ENCODE results near the gene CNIH3.

Gene CNIH3

DNA sequence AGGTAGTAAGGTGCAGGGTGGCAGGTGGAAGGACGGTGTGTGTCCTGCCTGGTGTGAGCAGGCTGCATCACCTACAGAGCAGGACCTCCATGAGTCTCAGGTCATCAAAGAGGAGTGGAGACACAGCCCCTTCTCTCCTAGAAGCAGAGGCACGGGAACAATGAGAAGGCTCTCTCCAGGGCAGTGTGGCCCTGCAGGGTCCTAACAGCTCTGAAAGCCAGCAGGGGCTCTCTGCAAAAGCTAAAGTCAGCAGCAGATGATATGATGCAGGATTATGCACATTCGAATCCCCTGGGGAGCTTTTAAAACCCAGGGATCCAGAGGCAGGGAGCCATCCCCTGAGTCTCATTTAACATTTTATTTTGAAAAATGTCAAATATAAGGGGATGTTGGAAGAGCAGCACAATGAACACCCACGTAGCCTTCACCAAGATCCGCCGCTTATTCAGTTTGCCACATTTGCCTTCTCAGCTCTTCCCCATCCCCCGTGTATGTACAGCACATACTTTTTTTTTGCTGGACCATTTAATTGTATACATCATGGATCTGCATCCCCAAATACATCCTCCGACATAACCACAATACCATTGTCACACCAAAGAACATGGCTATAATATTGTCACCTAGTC lies 88.1 kb downstream of the CNIH3 start:
- no peak for TF ChIP-seq EZH2phosphoT487 (IDR thresholded peaks at IDR 0.05; ENCODE audit: borderline replicate concordance, low read length)
- no peak for TF ChIP-seq CTCF (IDR thresholded peaks at IDR 0.05; ENCODE audit: low read depth, low read length, poor library complexity, severe bottlenecking)
- H3K27me3 ChIP-seq (ENCODE audit: control insufficient read depth, low read length) = no peaks in the 10 kb centered on the region
- no peaks in the 10 kb centered on the region for H3K9me2 ChIP-seq (replicated peaks; ENCODE audit: control insufficient read depth, low read length)
- H4K20me1 ChIP-seq (ENCODE audit: control insufficient read depth, insufficient read depth, low read depth, low read length) = no peaks in the 10 kb centered on the region
- H3K4me1 ChIP-seq (ENCODE audit: control insufficient read depth, low read length) = no peaks in the 10 kb centered on the region
- H3K4me3 ChIP-seq (ENCODE audit: low read length) = no peak overlapping the region
- no peaks in the 10 kb centered on the region for H3F3A ChIP-seq (ENCODE audit: control insufficient read depth, insufficient read depth)
- H3K79me2 ChIP-seq (ENCODE audit: control insufficient read depth, low read length) = no peaks in the 10 kb centered on the region
- H3K4me2 ChIP-seq (ENCODE audit: low read length) = no peak overlapping the region
- H3K36me3 ChIP-seq (ENCODE audit: control insufficient read depth, low read length) = no peaks in the 10 kb centered on the region
- no peak overlapping the region for H3K27ac ChIP-seq (ENCODE audit: low read depth, low read length)
- no peaks in the 10 kb centered on the region for H3K9me3 ChIP-seq (ENCODE audit: control insufficient read depth, insufficient read depth, low read length)

DNA sequence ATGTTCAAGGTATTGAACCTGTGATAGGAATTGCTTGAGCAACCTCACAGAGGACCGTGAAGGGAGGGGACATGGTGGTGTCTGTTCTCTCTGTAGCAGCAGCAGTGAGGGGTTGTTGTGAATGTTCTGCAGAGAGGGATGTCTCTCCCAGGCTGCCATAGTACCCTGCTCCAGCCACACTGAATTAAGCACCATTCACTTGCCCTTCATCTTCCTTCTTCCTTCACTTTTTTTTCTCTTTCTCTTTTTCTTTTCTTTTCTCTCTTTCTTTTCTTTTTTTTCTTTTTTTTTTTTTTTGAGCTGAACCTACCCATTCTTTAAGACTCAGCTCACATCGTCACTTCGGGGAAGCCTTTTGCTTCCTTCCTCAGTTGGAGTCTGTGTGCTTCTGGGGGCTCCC lies 89.5 kb downstream of the CNIH3 start:
- no peaks in the 10 kb centered on the region for H3K9me2 ChIP-seq (replicated peaks; ENCODE audit: control insufficient read depth, low read length)
- no peaks in the 10 kb centered on the region for H3K79me2 ChIP-seq (ENCODE audit: control insufficient read depth, low read length)
- no peak overlapping the region for H3K27ac ChIP-seq (ENCODE audit: low read depth, low read length)
- no peaks in the 10 kb centered on the region for H3F3A ChIP-seq (ENCODE audit: control insufficient read depth, insufficient read depth)
- H3K4me3 ChIP-seq (ENCODE audit: low read length) = no peak overlapping the region
- TF ChIP-seq CTCF (IDR thresholded peaks at IDR 0.05; ENCODE audit: low read depth, low read length, poor library complexity, severe bottlenecking) = no peak
- TF ChIP-seq EZH2phosphoT487 (IDR thresholded peaks at IDR 0.05; ENCODE audit: borderline replicate concordance, low read length) = no peak
- H3K36me3 ChIP-seq (ENCODE audit: control insufficient read depth, low read length) = no peaks in the 10 kb centered on the region
- no peaks in the 10 kb centered on the region for H3K27me3 ChIP-seq (ENCODE audit: control insufficient read depth, low read length)
- H4K20me1 ChIP-seq (ENCODE audit: control insufficient read depth, insufficient read depth, low read depth, low read length) = no peaks in the 10 kb centered on the region
- no peaks in the 10 kb centered on the region for H3K4me1 ChIP-seq (ENCODE audit: control insufficient read depth, low read length)
- no peak overlapping the region for H3K4me2 ChIP-seq (ENCODE audit: low read length)
- H3K9me3 ChIP-seq (ENCODE audit: control insufficient read depth, insufficient read depth, low read length) = no peaks in the 10 kb centered on the region

GRCh38 chr1:224707843-224708725 lies 92.0 kb downstream of the CNIH3 start:
- Histone ChIP-seq H3K9me2 (replicated peaks; ENCODE audit: control insufficient read depth, low read length) (no peaks in the 10 kb centered on the region), H3K4me2 (ENCODE audit: low read length) (no peak overlapping the region), H3K27ac (ENCODE audit: low read depth, low read length) (no peak overlapping the region)

More at GRCh38 chr1:224707843-224708725, 92.0 kb downstream of the CNIH3 start:
- no peak for TF ChIP-seq CTCF (IDR thresholded peaks at IDR 0.05; ENCODE audit: low read depth, low read length, poor library complexity, severe bottlenecking)
- no peak for TF ChIP-seq EZH2phosphoT487 (IDR thresholded peaks at IDR 0.05; ENCODE audit: borderline replicate concordance, low read length)
- H3F3A ChIP-seq (ENCODE audit: control insufficient read depth, insufficient read depth) = no peaks in the 10 kb centered on the region
- no peak overlapping the region for H3K4me3 ChIP-seq (ENCODE audit: low read length)
- no peaks in the 10 kb centered on the region for H3K4me1 ChIP-seq (ENCODE audit: control insufficient read depth, low read length)
- no peaks in the 10 kb centered on the region for H4K20me1 ChIP-seq (ENCODE audit: control insufficient read depth, insufficient read depth, low read depth, low read length)
- no peaks in the 10 kb centered on the region for H3K79me2 ChIP-seq (ENCODE audit: control insufficient read depth, low read length)
- H3K36me3 ChIP-seq (ENCODE audit: control insufficient read depth, low read length) = no peaks in the 10 kb centered on the region
- no peaks in the 10 kb centered on the region for H3K9me3 ChIP-seq (ENCODE audit: control insufficient read depth, insufficient read depth, low read length)
- H3K27me3 ChIP-seq (ENCODE audit: control insufficient read depth, low read length) = no peaks in the 10 kb centered on the region
